HT-29 (cell line): ENCODE data around the gene SIDT2. TPM values are rescaled to one million over a fixed set of nuclear protein-coding genes. Genes with fewer than 3 reads are reported as not detected.
"Not testable (repeated sequence)": the region's sequence is repeated elsewhere in the genome, so short reads cannot be mapped to it uniquely, and the experiment has no call there.

ENCODE experiments used
- DNase-seq: peaks from one replicate; pipeline ENCODE4 v3.0.0-alpha.2; 2015; ENCODE audit warnings: low spot score
- total RNA-seq: library from RNA; depleted of rRNA; stranded (reverse); fragments of >200 nt; shearing (Covaris generic); gene quantifications from 2 replicates; pipeline ENCODE4 v1.2.3, GENCODE V29; 2014

SIDT2 gene
- total RNA-seq, 1 experiment from 2014 or later: 29.5 TPM

- no peak for DNase-seq
These were observed 5.7 kb upstream of the SIDT2 start for GRCh38 chr11:117172724-117173421.

GRCh38 chr11:117175104-117175503, 3.4 kb upstream of the SIDT2 start:
- no peak for DNase-seq

GRCh38 chr11:117175781-117176180, 2.8 kb upstream of the SIDT2 start:
- DNase-seq: no peak

DNA sequence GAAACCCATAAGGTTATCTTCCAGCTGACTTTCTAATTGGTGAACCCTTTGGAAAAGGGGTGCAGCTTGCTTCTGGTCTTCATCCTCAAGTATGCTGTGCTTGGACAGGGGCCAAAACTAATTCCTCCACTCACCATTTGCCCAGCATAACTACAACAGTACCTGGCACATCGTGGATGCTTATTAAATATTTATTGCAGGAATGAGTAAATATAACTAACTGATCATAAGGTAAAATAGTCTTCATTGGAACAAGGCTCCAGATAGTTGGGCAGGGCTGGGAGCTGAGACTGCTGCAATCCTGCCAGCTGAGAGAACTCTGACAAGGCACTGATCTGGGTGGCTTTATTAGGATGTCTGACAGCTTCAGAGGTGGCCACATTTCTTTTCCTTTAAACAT, 2.4 kb upstream of the SIDT2 start:
- DNase-seq: peak; percentile 34

DNA sequence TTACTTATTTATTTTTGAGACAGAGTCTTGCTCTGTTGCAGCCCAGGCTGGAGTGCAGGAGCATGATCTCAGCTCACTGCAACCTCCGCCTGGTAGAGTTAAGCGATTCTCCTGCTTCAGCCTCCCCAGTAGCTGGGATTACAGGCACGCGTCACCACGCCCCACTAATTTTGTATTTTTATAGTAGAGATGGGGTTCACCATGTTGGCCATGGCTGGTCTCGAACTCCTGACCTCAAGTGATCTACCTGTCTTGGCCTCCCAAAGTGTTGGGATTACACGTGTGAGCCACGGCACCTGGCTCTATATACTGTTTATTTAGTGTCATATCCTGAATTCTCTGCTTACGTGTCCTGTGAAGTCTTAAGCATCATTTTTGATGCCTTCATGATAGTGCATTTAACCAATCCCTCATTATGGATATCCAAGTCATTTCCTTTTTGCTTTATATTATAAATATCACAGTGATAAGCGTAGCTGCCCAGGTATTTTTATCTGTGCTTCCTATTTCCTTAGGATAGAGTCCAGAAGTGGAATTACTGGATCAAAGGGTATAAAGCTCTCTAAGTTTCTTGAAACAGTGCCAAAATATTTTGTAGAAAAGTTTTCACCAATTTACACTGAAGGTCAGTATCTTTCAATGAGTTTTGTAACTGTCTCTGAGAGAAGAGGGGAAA, 871 bp upstream of the SIDT2 start:
- peak; percentile 62 for DNase-seq

- peak; percentile 55 for DNase-seq
These were observed 781 bp downstream of the SIDT2 start for GRCh38 chr11:117179048-117179999.

DNA sequence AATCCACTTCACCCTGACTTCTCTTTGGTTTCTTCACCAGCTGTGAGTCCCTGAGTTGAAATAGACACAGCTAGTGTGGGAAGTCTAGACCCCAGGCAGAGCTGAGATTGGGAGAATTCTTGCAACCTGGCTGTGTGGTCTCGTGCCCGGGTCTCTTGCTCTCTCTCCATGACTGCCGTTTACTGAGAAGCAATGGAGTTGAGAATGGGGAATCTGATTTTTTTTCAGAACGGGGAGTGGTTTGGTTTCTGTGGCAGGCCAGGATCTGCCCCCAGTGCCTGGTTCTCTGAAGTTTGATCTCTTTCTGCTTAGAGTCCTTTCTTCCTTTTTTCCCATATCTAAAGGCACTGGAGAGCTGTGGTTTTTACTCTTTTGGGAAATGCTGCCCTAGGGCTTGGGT, 1.5 kb downstream of the SIDT2 start:
- DNase-seq: no peak

DNA sequence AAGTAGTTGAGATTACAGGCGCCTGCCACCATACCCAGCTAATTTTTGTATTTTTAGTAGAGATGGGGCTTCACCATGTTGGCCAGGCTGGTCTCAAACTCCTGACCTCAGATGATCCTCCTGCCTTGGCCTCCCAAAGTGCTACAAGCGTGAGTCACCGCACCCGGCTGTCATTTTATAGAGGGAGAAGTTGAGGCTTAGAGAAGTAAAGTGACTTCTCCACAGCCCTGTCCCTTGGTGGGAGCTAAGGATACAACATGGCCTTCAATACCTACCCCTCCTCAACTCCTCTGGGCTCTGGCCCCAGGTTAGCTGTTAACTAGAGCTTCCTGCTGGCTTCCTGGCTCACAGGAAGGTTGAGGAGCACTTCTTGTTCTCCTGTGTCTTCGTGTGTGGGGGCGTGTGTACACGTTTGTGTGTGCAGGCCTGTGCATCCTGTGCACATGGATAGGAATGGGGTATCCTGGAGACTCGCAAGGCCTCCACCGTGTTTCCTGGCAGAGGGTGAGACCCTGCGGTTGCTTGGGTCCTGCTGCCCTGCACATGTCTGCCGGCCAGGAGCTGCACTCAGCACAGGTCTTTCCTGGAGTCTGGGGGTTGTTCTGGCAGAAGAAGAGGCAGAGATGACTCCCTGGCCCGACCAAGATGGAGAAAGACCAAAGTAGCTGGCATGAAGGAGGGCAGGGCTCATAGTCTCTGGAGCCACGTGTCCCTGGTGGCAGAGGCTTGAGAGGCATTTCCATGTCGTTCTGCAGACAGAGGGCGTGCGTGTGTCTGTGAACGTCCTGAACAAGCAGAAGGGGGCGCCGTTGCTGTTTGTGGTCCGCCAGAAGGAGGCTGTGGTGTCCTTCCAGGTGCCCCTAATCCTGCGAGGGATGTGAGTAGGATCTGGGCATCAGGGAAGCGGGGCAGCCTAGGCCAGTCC, 2.4 kb downstream of the SIDT2 start:
- peak; percentile 81 for DNase-seq

GRCh38 chr11:117181586-117182550, 3.3 kb downstream of the SIDT2 start:
- DNase-seq: no peak

- no peak for DNase-seq
These were observed 4.0 kb downstream of the SIDT2 start for GRCh38 chr11:117182551-117182935.

GRCh38 chr11:117183178-117183577, 4.6 kb downstream of the SIDT2 start:
- DNase-seq: not testable (repeated sequence)

DNA sequence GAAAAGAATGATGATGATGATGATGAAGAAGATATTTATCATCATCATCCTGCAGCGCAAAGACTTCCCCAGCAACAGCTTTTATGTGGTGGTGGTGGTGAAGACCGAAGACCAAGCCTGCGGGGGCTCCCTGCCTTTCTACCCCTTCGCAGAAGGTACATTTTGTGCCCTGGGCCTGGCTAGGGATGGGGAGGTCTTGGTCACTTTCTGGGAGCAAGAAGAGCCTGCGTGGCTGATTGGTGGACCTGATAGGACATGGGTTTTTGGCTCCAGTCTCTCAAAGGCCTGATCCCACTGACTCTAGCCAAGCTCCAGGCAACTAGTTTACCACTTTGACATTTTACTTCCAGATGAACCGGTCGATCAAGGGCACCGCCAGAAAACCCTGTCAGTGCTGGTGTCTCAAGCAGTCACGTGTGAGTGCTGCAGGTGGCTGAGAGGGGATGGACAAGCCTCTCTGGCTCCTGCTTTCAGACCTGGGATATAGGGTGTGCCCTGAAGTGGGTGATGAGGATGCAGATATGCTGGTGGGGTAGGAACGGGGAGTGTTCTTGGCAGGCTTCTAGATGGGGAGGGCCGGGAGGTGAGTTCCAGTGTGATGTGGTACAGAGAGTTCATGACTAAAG, 5.3 kb downstream of the SIDT2 start:
- no peak for DNase-seq

- DNase-seq: no peak
These were observed 7.3 kb downstream of the SIDT2 start for GRCh38 chr11:117185736-117186430.

DNA sequence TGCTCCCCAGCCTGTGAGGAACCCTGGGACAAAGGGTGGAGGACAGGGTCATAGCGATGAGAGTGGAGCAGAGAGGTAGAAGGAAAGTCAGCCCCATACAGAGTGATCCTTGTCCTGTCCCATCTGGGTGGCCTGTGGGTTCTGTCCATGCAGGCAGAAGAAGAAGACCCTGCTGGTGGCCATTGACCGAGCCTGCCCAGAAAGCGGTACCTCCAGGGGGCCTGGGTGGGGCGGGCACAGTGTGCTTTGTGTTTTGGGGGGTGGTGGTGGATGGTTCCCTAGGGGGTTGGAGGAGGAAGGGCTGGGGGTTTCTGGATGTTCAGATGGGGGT, 7.9 kb downstream of the SIDT2 start:
- DNase-seq: no peak

DNA sequence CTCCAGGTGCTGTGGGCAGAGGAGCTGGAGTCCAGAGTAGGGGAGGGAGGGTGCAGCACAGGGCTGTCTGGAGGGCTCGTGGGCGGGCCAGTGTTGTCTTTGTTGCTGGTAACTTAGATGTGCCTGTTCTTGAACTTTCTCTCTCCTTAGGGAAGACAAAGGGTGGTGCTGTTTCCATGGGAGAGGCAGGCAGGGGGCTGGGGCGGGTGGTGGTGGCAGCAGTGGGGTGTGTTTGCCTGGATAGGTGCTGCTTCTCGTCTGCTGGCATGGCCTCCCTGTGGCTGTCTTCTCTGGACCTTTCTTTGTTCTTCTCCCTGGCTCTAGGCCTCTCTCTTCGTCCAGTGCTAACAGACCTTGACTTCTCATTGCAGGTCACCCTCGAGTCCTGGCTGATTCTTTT, 8.5 kb downstream of the SIDT2 start:
- DNase-seq: peak; percentile 69

DNA sequence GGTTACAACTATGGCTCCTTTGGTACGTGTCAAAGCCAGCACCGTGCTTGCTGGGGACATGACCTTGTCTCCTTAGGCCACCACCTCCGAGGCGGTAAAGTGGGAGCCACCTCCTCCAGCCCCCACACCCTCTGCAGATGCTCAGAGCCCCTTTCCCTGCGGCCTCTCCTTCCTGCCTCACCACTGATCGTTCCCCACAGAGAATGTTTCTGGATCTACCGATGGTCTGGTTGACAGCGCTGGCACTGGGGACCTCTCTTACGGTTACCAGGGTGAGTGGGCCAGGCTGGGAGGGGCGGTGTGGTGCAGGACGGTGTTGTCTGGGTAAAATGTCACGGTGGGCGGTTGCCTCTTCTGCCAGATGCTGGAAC, 8.9 kb downstream of the SIDT2 start:
- no peak for DNase-seq

DNA sequence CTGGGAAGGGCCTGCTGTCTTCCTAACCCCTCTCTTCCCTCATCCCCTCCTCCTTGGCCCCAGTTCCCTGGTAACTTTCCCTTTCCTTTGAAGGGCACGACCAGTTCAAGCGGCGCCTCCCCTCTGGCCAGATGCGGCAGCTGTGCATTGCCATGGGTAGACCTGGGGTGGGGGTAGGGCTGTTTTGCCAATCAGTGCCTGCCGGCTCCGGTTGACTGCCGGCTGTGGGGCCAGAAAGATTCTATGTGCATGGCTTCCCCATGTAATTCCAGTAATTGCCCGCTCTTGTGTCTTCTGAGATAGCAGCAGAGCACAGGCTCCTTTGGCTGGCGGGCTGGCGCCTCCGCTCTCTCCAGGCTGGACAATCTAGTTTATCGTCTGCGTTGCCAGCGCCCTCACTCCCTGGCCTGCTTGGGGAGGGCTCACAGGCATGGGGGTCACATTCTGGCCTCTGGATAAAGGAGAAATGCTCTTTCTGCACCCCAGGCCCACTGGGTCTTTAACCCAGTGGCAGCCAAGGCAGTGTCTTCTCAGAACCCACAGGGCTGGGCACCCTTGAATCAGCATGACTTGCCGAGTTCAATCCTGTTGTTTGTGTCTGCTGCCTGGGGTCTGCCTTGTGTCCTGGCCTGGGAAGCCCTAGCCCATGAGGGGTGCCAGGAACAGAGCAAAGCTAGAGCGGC, 9.4 kb downstream of the SIDT2 start:
- no peak for DNase-seq

DNA sequence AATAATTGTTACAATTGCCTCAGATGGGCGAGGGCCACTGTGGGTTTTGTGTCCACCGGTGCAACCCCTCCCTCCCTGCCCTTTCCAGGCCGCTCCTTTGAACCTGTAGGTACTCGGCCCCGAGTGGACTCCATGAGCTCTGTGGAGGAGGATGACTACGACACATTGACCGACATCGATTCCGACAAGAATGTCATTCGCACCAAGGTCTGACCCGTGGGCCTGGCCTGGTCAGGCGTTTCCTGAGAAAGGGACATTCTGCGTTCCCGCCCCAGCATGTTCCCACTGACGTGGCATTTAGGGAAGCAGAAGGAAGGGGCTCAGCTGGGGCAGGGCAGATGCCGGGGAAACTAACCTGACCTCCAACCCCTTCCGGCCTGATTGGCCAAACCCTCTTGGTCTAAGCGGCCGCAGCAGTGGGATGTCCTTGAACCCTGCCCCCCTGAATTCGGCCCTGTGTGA, 10.1 kb downstream of the SIDT2 start:
- DNase-seq: no peak
